ENCODE results near the gene PLA2G4F. TPM values are rescaled to one million over a fixed set of nuclear protein-coding genes. Genes with fewer than 3 reads are reported as not detected.

PLA2G4F gene
- not detected in 2 replicates for total RNA-seq

GRCh38 chr15:42156243-42156922 is at the start of gene PLA2G4F:
Gene PLA2G4F (minus strand): TSS chr15:42156636. CDS start chr15:42156549, 87 bp downstream.
- intact Hi-C loops (cut with micrococcal nuclease) = no loop called here

- intact Hi-C loops (cut with micrococcal nuclease) = no loop called here
Measured at GRCh38 chr15:42203891-42204290, 47.5 kb upstream of the PLA2G4F start.

GRCh38 chr15:42202653-42203052 is 46.2 kb upstream of the PLA2G4F start:
- intact Hi-C loops (cut with micrococcal nuclease) = no loop called here

GRCh38 chr15:42201801-42202200 is 45.4 kb upstream of the PLA2G4F start:
- intact Hi-C loops (cut with micrococcal nuclease) = no loop called here

- intact Hi-C loops (cut with micrococcal nuclease) = no loop called here
Measured at GRCh38 chr15:42199126-42199525, 42.7 kb upstream of the PLA2G4F start.

- intact Hi-C loops (cut with micrococcal nuclease) = no loop called here
Measured at GRCh38 chr15:42198516-42198915, 42.1 kb upstream of the PLA2G4F start.

GRCh38 chr15:42194513-42194912 is 38.1 kb upstream of the PLA2G4F start:
- intact Hi-C loops (cut with micrococcal nuclease) = no loop called here

- intact Hi-C loops (cut with micrococcal nuclease) = no loop called here
Measured at GRCh38 chr15:42193383-42193782, 36.9 kb upstream of the PLA2G4F start.

GRCh38 chr15:42191610-42192346 is 35.3 kb upstream of the PLA2G4F start:
- intact Hi-C loops (cut with micrococcal nuclease) = no loop called here

- intact Hi-C loops (cut with micrococcal nuclease) = no loop called here
Measured at GRCh38 chr15:42190370-42190769, 33.9 kb upstream of the PLA2G4F start.

GRCh38 chr15:42185801-42186200 is 29.4 kb upstream of the PLA2G4F start:
- intact Hi-C loops (cut with micrococcal nuclease) = no loop called here

- intact Hi-C loops (cut with micrococcal nuclease) = no loop called here
Measured at GRCh38 chr15:42184736-42185135, 28.3 kb upstream of the PLA2G4F start.

GRCh38 chr15:42184296-42184695 is 27.9 kb upstream of the PLA2G4F start:
- intact Hi-C loops (cut with micrococcal nuclease) = no loop called here

- intact Hi-C loops (cut with micrococcal nuclease) = no loop called here
Measured at GRCh38 chr15:42182961-42183360, 26.5 kb upstream of the PLA2G4F start.

GRCh38 chr15:42182328-42182886 is 26.0 kb upstream of the PLA2G4F start:
- intact Hi-C loops (cut with micrococcal nuclease) = no loop called here

GRCh38 chr15:42178056-42178455 is 21.6 kb upstream of the PLA2G4F start:
- intact Hi-C loops (cut with micrococcal nuclease) = no loop called here

- intact Hi-C loops (cut with micrococcal nuclease) = no loop called here
Measured at GRCh38 chr15:42175671-42176070, 19.2 kb upstream of the PLA2G4F start.

GRCh38 chr15:42172475-42172874 is 16.0 kb upstream of the PLA2G4F start:
- intact Hi-C loops (cut with micrococcal nuclease) = no loop called here

GRCh38 chr15:42171795-42172194 is 15.4 kb upstream of the PLA2G4F start:
- intact Hi-C loops (cut with micrococcal nuclease) = no loop called here

- intact Hi-C loops (cut with micrococcal nuclease) = no loop called here
Measured at GRCh38 chr15:42171122-42171521, 14.7 kb upstream of the PLA2G4F start.

GRCh38 chr15:42166225-42166940 is 9.9 kb upstream of the PLA2G4F start:
- intact Hi-C loops (cut with micrococcal nuclease) = no loop called here

- intact Hi-C loops (cut with micrococcal nuclease) = no loop called here
Measured at GRCh38 chr15:42165106-42165505, 8.7 kb upstream of the PLA2G4F start.
